Esophagus mucosa (tissue), 1 donor: Measurements from ENCODE around the gene MRPS10. TPM values are rescaled to one million over a fixed set of nuclear protein-coding genes. Genes with fewer than 3 reads are reported as not detected.
"Not testable (repeated sequence)": the region's sequence is repeated elsewhere in the genome, so short reads cannot be mapped to it uniquely, and the experiment has no call there.

Experiments used
- ATAC-seq: fragments of 200-7000 bp; cut with Tn5 transposase; one replicate; pipeline ENCODE4 v1.9.1; 2020
- total RNA-seq: library from RNA; stranded (reverse); gene quantifications from one replicate; pipeline ENCODE4 v1.2.4, GENCODE V29; 2023
- donor health status: DM: yes; HTN: yes; CAD: no.

The MRPS10 gene
- total RNA-seq, 1 donor from 2014 or later: 48.1 TPM

DNA sequence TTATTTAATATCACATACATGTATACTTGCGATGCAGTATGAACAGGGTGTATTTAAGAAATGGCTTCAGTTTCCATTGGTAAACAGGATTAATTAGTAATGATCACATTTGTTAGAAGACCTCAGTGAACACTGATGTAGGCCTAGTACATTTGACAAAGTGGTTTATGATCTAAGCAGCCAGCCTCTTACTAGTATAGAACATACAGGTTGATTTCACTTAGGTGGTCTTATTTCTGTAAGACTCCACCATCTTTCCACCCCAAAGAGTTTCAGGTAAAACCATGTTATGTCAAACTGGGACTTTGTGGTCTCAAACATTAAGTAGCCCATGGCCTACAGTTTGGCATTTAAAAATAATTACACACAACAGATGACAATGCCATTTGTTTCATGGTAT lies 20.2 kb upstream of the MRPS10 start:
- no peak for ATAC-seq

DNA sequence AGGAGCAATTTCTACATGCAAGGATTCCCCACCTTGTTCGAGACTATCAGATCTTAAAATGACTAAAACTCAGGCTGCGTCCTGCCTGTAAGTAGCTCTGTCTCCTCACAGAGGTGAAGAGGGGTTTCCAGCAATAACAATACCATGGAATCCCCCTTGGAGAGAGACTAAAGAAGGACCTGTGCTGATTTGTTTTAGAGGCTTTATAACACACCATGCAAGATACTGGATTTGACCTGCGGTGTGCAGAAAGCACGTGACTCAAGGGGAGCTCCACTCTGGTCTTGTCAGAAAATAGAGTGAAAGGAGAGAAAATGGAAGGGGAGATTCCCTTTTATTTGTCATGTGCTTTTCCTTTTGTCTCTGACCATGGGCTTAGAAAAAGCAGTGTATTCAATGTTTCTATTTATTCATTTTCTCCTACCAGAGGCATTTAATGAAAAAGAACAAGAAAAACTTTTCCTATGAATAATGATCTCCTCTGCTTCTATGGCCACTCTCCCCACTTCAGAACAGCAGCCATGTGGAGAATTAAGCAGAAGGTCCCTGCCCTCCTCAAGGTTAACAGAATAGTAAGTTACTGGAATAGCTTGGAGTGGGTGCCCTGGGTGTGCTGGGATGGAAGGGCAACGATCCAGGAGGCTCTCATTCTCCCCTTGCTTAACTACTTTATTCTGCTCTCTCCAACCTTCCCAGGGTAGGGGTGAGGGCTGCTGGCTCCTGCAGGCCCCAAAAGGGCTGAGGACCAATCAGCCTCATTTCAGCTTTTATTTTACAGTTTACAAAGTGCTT lies 19.2 kb upstream of the MRPS10 start:
- no peak for ATAC-seq

DNA sequence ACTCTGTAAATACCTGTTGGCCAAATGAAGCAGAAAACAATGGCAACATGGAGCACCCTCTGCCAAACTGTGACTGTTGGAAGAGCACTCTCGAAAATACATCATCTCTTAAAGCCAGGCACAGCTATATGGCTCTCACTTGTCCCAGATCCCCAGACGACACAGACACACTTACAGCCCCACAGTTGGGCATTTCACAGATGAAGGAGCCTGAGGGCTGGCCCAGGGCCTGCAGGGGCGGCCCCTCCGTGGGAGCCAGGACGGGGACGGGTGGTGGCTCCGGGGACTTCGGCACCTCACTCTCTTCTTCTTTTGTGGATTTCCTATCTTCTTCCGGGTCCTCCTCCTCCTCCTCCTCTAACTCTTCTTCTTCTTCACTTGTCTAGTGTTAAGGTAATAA lies 18.4 kb upstream of the MRPS10 start:
- ATAC-seq: no peak

DNA sequence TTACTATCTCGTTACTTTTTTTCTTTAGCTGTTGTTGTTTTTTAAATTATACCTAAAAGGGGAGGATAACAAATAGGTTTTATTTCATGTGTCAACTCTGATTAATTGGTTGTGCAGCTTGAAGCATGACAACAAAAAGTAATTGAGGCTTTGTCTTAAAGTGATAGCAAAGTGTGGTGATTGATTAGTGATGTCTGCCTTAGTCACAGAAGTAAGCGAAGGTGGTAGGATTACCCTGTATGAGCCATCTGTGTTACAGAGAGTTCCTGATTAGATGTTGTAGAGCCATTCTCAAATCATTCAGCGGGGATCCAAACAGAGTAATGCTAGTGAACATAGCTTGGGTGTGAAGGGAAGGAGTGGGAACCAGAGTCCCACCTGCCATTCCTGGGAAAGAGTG lies 14.4 kb upstream of the MRPS10 start:
- peak; percentile 46 for ATAC-seq

DNA sequence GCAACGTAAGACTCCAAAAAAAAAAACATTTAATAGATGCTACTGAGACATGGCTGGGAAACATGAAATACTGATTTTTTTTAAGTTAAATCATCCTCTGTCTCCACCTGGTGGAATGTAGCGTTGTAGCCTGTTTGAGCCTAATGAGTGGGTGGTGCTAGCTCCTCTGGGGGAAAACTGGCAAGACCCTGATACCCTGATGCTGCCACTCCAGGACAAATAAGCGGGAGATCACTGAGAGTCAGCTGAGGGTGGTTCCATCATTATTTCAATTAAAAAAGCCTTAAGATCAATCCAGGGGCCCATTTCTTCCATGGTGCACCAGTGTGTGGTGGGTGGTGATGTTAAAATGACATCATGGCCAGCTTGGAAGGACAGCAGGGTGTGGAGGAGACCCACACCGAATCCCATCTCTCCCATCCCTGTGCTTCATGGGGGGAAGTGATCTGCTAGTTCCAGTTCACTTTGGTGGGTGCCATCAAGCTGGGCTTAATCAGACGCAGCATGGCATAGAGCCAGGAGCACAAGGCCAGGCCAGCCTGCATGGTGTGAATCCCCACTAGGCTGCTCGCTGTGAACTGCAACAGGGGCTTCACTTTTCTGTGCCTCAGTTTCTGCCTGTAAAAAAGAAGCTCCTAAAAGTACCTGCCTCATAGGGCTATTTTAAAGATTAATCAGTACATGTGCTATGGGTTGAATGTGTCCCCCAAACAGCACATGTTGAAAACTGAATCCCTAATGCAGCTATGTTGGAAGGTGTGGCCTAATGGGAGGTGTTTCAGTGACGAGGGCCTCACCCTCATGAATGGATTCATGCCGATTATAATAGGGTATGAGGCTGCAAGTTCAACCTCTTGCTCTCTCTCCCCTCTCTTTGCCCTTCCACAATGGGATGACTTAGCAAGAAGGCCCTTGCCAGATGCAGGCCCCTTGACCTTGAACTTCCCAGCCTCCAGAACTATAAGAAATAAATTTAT lies 13.0 kb upstream of the MRPS10 start:
- ATAC-seq: no peak

DNA sequence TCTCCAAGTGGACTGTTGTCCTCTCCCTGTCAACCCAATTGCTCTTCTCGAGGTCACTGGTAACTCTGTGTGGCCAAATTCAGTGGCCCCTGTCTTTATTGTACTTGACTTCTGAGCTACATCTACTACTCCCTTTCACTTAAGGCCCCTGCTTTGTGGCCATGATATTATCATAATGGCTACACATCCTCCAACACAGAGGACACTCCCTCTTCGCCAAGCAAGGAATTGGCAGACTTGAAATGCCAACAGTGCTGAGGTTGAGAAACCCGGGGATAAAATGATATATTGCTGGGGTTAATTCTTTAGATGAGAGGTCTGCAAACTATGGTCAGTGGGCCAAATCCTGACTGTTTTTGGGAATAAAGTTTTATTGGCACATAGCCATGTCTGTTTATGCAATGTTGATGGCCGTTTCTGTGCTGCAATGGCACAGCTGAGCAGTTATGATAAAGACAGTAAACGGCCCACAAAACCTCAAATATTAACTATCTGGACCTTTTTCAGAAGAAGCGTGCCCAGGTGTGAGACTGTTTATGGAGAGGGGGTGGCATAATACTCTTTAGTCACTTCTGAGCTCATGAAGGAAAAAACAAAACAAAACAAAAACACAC lies 12.0 kb upstream of the MRPS10 start:
- ATAC-seq: no peak

DNA sequence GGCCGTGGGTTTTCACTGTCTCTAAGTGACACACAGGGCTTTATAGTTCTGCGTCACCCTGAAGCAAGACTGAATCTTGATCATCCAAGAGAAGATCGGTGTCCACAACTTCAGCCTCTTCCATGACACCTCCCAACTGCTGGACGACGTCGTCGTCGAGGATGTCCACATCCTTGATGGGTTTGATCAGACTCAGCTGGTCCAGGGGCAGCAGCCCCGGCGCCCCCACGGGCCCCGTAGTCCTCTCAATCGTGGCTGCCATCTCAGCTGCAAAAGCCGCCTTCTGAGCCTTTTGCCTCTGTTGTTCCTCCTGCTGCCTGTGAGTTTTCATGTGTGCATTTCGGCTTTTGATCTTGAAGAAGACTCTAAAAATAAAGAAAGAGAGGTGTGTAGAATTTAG lies 10.6 kb upstream of the MRPS10 start:
- no peak for ATAC-seq

DNA sequence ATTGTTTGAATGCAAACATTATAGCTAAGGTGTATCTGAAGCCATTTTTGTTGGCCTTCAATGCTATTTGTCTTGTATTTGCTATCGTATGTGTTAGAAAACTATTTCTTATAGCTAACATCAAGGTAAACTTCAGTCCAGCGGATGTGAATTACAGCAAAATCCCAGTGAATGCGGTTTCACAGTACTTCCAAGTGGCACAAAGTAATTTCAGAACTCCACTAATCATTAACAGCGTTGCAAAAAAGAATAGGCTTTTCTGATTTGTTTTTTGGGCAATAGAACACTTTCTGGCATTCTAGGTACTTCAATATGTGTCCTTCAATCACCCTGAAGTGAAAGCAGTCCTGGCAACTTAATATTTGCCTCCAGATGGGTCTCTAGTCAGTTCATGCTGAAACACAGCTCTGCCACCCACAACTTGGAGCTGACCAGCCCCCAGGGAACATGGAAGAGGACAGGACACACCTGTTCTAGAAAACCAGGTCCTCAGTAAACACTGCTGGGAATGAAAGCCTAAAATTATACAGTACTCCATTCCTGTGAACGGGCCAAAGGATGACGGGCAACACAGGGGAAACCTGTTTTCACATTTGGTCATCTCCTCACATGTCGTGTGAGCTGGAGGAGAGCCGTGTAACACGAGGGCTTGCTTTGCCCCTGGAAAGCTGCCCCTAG lies 9.7 kb upstream of the MRPS10 start:
- peak; percentile 53 for ATAC-seq

DNA sequence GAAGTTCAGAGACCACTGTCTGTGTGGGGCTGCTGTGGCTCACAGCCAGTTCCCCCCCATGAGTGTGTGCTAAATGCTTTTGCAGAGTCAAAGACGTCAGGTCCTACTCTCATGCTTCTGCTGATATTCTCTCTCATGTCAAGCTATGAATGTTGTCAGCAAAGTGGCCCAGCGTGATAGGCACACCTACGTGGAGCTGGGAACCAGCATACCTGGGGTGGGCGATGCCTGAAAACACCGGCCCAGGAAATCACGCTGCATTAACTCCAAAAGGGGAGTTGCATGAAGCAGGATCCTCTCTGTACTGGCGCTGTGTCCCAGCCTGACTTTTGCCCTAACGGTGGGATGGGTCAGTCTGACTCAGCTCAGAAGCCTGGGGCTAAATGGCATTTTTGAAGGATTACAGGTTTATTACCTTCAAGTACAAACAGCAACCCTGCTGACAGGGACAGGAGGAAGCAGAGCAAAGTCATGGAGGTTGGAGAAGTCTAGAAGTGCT lies 9.0 kb upstream of the MRPS10 start:
- ATAC-seq: peak; percentile 89

DNA sequence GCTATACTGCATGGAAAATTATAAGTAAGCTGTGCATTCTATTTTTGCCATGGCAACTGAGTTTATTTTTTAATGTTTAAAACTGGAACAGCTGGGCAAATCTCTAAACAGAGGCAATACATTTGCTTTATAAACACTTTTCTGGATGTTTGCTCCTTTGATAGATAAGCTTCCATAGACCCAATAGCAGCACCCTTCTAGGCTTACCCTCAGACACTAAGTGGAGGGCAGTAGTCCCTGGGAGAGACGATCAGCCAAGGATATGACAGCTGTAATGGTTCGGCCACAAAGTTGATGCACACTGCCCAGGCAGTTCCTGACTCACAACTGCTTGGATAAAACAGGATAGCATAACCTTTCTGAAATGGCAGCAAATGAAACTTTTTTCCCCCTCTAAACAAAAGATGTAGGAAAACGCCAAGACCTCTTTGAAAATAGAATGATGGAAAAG lies 8.5 kb upstream of the MRPS10 start:
- no peak for ATAC-seq

DNA sequence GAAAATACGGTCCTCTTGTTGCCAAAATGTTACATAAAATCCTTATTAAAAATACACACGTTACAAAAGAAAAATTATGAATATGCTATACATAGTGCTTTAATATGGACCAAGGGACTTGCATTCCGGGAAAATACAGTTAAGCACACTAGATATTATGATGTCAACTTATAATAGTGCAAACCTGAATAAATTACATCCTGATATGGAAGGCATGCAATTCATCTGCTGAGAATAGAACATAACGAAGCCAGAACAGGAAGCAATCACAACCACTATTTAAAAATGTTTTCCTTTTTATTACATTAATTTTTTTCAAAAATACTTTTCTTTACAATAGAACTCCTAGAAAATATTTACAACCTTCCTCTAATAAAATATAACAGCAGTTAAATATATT lies 7.8 kb upstream of the MRPS10 start:
- no peak for ATAC-seq

DNA sequence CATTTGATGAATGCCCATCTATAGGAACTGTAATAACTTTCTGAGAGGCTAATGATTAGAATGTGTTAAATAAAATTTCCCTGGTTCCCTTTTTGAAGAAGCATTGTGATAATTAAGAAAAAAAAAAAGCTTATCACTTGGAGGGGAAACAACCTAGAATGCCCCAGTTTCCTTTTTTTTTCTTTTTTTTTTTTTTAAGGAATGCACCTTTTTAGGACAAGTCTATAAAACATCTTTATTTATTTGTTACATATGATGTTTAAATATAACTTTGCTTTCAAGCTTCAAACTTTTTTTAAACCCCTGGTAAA lies 7.3 kb upstream of the MRPS10 start:
- no peak for ATAC-seq

DNA sequence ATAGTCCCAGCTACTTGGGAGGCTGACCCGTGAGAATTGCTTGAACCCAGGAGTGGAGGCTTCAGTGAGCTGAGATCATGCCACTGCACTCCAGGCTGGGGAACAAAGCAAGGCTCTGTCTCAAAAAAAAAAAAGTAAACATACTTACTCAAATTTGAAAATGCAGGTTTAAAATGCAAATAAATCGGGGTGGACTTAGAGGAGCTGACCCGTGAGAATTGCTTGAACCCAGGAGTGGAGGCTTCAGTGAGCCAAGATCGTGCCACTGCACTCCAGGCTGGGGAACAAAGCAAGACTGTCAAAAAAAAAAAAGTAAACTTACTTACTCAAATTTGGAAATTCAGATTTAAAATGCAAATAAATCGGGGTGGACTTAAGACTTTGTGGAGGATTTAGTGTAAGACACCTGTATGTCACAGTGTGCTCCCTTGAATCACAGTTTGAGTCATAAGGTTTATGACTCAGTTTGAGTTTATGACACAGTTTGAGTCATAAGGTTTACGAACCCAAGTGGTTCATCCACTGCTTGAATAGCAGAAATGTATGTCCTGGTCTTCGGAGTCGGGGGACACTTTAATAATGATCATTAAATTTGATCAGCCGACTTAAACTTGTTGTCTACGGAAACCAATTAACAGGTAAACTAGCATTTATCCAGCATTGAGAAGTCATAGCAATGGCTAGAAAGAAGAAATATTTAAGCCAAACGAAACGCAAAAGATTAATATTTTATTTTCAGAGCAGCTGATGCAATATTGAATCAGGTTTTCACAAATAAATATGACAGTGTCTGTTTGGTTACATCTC lies 6.8 kb upstream of the MRPS10 start:
- ATAC-seq: peak; percentile 78

DNA sequence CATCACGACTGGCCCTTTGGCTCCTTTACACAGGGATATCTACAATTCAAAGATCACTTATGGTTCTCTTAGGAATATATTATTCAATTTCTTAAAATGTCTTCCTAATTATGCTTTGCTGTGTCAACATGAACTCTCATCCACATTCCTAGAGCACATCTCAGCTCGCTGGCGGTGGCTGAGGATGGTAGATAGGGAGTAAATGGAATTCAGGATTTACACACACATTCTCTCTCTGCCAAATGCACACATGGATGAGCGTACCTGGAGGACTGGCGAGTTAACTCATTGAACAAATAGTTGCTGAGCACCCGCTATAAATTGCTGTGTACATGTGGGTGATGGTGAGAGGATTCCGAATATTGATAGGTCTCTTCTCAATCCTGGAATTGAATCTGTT lies 4.8 kb upstream of the MRPS10 start:
- no peak for ATAC-seq

DNA sequence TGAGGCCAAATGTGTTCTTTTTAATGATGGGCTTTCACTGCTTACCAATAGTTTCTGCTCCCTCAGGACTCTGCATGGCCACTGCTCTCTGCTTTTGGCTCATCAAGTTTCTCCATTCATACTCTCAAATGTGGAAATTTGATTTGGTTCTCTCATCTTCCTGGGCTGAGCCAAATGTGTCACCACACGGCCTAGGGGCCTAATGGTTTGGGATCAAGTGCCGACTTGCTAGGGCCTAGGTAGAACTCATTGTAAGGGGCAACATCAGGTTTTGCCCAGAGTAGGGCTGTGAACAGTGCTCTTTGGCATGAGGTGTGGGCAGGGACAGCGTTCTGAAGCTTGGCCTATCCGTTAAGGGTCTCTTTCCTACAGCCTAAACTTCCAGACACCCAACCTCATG lies 3.9 kb upstream of the MRPS10 start:
- ATAC-seq: peak; percentile 27

DNA sequence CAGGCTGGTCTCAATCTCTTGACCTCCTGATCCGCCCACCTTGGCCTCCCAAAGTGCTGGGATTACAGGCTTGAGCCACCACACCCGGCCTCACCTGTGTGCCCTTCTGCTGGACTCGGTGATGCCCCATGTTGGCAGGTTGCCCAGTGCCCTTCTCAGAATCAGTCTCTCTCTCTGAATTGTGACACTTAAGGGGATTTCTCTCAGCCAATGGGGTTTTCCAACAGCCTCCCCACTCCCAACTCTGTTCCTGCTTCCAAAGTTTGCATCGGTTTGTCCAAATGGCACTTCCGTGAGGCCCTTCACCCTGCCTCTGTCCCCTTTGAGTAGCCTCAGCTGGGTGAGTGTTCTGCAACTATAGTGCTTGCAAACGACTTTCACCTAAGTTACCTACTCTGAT lies 3.1 kb upstream of the MRPS10 start:
- no peak for ATAC-seq

DNA sequence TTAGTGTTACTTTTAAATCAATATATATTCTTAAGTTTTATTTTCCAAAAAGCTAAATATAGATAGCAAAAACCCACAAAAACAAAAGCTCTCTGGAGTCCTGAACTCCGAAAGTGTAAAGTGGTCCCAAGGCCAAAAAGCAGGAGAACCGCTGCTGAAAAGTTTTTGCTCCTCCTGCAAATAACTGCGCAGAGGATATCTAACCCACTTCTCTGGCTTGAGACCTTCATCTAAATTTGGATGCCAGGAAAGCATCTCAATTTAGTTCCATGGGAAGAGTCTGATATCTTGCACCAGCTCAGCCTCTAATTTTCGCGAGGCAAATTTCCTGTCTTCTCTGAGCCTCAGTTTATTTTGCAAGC lies 523 bp downstream of the MRPS10 start:
- ATAC-seq: no peak

DNA sequence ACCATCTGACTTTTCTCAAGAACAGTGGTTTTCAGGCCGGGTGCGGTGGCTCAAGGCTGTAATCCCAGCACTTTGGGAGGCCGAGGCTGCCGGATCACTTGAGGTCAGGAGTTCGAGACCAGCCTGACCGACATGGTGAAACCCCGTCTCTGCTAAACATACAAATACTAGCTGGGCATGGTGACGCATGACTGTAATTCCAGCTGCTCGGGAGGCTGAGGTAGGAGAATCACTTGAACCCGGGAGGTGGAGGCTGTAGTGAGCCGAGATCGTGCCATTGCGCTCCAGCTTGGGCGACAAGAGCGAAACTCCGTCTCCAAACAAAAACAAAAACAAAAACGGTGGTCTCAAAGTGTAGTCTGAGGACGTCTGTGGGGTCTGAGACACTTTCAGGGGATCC lies 1.2 kb downstream of the MRPS10 start:
- not testable (repeated sequence) for ATAC-seq

DNA sequence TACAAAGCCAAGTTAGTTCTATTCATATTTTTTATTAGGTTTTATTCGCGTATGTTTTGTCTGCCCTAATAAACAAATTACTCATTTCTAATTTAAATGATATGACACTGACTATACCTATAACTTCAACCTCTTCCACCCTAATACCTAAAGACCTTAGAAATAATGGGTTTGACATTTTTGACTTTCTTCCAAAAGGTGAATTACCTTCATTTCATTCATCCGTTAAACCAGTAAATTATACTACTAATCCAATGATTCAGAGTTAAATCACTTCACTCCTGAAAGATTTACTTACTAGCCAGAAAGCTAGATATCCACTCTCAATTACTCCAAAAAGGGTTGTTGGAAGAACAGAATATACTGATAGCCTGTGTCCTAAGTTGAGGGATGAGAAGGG lies 5.2 kb downstream of the MRPS10 start:
- ATAC-seq: peak; percentile 57

DNA sequence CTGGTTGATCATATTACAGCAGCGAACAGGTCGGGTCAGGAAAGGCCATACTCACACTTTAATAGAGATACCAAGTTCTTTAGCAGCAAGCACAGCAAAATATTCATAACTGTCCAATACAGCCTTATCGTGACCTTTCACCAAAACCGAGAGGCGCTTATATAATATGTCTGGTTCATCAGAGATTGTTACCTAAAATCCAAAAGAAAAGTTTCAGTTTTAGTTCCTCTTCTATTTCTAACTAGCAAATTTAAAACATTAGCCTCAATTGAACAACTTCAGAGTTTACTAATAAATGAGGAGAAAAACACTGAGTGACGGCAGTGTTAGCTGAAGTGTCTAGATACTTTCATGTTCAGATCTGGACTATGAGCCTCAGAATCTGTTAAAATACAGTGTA lies 5.9 kb downstream of the MRPS10 start:
- no peak for ATAC-seq

DNA sequence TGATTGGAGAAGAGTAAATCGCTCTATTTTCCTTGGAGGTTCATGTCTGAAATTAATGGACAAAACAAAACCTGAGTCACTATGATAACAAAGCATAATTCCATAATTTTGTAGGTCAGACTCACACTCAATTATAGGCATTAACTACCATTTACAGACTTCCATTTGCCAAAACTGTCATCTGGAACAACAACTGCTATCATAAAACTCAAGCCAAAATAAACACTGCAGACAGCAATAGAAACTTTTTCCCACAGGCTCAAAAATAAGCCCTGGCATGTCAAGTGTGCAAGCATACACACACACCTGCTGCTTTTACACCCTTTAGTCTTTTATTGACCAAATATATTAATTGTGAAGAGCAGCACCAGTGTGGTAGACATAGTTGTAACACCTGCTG lies 7.1 kb downstream of the MRPS10 start:
- ATAC-seq: no peak

DNA sequence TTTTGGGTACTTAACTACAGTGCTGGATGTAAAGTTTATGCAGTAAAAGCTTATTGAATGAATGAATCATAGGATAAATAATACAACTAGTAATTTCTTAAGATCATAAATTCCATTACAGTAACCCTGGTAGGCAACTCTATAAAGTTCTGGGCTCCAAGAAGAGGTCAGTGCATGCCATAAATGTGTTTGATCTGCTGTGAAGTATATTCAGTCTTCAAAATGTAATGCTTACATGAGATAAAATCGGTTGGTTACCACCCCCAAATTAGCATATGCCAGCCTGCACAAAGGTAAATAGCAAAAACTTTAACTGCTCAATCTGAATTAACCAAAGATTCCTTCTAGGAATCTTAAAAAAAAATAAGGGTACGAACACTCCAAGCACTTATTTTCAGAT lies 10.1 kb downstream of the MRPS10 start:
- not testable (repeated sequence) for ATAC-seq
